Smooth muscle cell (in vitro differentiated cells): ENCODE data around the gene ARID5B. TPM values are rescaled to one million over a fixed set of nuclear protein-coding genes. Genes with fewer than 3 reads are reported as not detected.

Experiments used
- DNase-seq: peaks from one replicate; lab custom pipeline; 2025; ENCODE audit not compliant: unreplicated experiment; lab: John Stamatoyannopoulos, UW
- H2AFZ ChIP-seq: fragments of 200-600 bp; sonication (generic); 2 replicates; pipeline ENCODE4 v1.6.0; 2016; ENCODE audit warnings: antibody characterized with exemption, low read depth, mild to moderate bottlenecking
- H3F3A ChIP-seq: fragments of 200-600 bp; sonication (generic); 2 replicates; pipeline ENCODE4 v1.6.0; 2017; ENCODE audit warnings: antibody characterized with exemption, low read depth
- H3K27ac ChIP-seq: fragments of 200-600 bp; sonication (generic); 2 replicates; pipeline ENCODE4 v1.5.1; 2016; ENCODE audit warnings: low read depth, mild to moderate bottlenecking
- H3K27me3 ChIP-seq: fragments of 200-600 bp; sonication (generic); 2 replicates; pipeline ENCODE4 v1.6.1; 2016; ENCODE audit warnings: low read depth, mild to moderate bottlenecking
- H3K36me3 ChIP-seq: fragments of 200-600 bp; sonication (generic); 2 replicates; pipeline ENCODE4 v1.5.1; 2016; ENCODE audit warnings: low read depth
- H3K4me1 ChIP-seq: fragments of 200-600 bp; sonication (generic); 2 replicates; pipeline ENCODE4 v1.5.1; 2016; ENCODE audit warnings: low read depth
- H3K4me2 ChIP-seq: fragments of 200-600 bp; sonication (generic); 2 replicates; pipeline ENCODE4 v1.6.0; 2016; ENCODE audit warnings: mild to moderate bottlenecking
- H3K4me3 ChIP-seq: fragments of 200-600 bp; sonication (generic); 2 replicates; pipeline ENCODE4 v1.5.1; 2016; ENCODE audit warnings: mild to moderate bottlenecking
- H3K79me2 ChIP-seq: fragments of 200-600 bp; sonication (generic); 2 replicates; pipeline ENCODE4 v1.6.0; 2016; ENCODE audit warnings: low read depth, mild to moderate bottlenecking
- H3K9ac ChIP-seq: fragments of 200-600 bp; sonication (generic); 2 replicates; pipeline ENCODE4 v1.6.0; 2016; ENCODE audit warnings: low read depth
- H3K9me3 ChIP-seq: fragments of 200-600 bp; sonication (generic); replicated peaks from 2 replicates; pipeline ENCODE4 v1.5.1; 2016; ENCODE audit warnings: low read depth
- H4K20me1 ChIP-seq: fragments of 200-600 bp; sonication (generic); 2 replicates; pipeline ENCODE4 v1.6.0; 2016; ENCODE audit warnings: low read depth
- WGBS: methylation state at CpG from one replicate; pipeline ENCODE4 v1.1.7; 2016; ENCODE audit warnings: low lambda C conversion rate; 5-methylcytosine and 5-hydroxymethylcytosine counted together
- polyA plus RNA-seq: library from polyadenylated mRNA; unstranded; fragments of >200 nt; fragmentation: Nextera tagmentation; extraction: Ambion mirVana; gene quantifications from 2 replicates; pipeline ENCODE4 v1.2.1, GENCODE V29; 2016
- total RNA-seq: library from RNA; depleted of rRNA; stranded (reverse); fragments of >200 nt; gene quantifications from 2 replicates; pipeline ENCODE4 v1.2.3, GENCODE V29; 2014
- TF ChIP-seq, protein P1 (sequence below): fragments of 200-600 bp; sonication (generic); IDR thresholded peaks from 2 replicates; pipeline ENCODE4 v1.5.1; 2017; ENCODE audit warnings: borderline replicate concordance, mild to moderate bottlenecking, antibody characterized with exemption; ENCODE audit not compliant: insufficient read depth, poor library complexity, severe bottlenecking

The ARID5B gene
- total and polyA plus RNA-seq, 2 experiments from 2014 or later, result 49.0 to 67.6 TPM

GRCh38 chr10:61949687-61950086 is 48.2 kb downstream of the ARID5B start:
- WGBS, result 96% methylated on average over 2 of the region's 2 CpGs
- H3K4me1 ChIP-seq, result no peaks in the 10 kb centered on the region

DNA sequence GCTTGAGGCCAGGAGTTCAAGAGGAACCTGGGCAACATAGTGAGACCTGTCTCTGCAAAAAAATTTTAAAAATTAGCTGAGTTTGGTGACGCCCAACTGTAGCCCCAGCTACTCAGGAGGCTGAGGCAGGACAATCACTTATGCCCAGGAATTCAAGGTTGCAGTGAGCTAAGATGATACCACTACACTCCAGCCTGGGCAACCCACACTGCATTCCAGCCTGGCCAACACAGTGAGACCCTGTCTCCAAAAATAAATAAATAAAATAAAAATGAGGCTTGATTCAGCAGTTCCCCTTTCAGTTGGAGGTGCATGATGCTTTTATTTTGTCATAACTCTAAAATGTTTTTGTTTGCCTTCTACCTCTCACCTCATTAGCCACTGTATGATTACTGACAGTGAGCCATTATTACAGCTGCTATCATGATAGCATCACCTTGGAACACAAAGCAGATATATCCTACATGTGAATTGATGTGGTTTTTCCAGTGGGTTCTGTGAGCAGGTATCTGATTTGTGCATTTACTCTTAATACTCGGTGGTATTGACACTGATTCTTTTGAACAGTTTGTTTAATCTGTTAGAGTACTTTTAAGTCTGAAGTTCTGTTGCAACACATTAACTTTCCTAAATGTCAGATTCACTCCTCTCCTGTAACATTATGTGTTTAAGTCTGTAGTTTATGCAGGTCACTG is 49.1 kb downstream of the ARID5B start:
- H3K36me3 ChIP-seq, result peaks cover 13% of the 10 kb centered on the region
- H3K79me2 ChIP-seq, result peaks cover 58% of the 10 kb centered on the region
- no peaks in the 10 kb centered on the region for H3K9me3 ChIP-seq
- H3K27me3 ChIP-seq, result no peaks in the 10 kb centered on the region
- H4K20me1 ChIP-seq, result peaks cover 40% of the 10 kb centered on the region
- H3K27ac ChIP-seq, result no peak overlapping the region
- TF ChIP-seq, protein P1, sequence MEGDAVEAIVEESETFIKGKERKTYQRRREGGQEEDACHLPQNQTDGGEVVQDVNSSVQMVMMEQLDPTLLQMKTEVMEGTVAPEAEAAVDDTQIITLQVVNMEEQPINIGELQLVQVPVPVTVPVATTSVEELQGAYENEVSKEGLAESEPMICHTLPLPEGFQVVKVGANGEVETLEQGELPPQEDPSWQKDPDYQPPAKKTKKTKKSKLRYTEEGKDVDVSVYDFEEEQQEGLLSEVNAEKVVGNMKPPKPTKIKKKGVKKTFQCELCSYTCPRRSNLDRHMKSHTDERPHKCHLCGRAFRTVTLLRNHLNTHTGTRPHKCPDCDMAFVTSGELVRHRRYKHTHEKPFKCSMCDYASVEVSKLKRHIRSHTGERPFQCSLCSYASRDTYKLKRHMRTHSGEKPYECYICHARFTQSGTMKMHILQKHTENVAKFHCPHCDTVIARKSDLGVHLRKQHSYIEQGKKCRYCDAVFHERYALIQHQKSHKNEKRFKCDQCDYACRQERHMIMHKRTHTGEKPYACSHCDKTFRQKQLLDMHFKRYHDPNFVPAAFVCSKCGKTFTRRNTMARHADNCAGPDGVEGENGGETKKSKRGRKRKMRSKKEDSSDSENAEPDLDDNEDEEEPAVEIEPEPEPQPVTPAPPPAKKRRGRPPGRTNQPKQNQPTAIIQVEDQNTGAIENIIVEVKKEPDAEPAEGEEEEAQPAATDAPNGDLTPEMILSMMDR, result no peak
- H3K4me3 ChIP-seq, result no peak overlapping the region
- H2AFZ ChIP-seq, result no peak overlapping the region
- H3K4me1 ChIP-seq, result no peaks in the 10 kb centered on the region
- no peaks in the 10 kb centered on the region for H3F3A ChIP-seq
- no peak for DNase-seq
- H3K4me2 ChIP-seq, result no peak overlapping the region
- WGBS, result 87% methylated on average over 2 of the region's 2 CpGs
- H3K9ac ChIP-seq, result no peak overlapping the region

More at GRCh38 chr10:61949687-61950086, 48.2 kb downstream of the ARID5B start:
- Histone ChIP-seq H3K4me3 (no peak overlapping the region), H3K4me2 (no peak overlapping the region), H3F3A (peaks cover under 1% of the 10 kb centered on the region), H3K9ac (no peak overlapping the region), H3K9me3 (no peaks in the 10 kb centered on the region), H4K20me1 (peaks cover 35% of the 10 kb centered on the region), H3K79me2 (peaks cover 58% of the 10 kb centered on the region), H3K27me3 (no peaks in the 10 kb centered on the region), H3K36me3 (peaks cover 13% of the 10 kb centered on the region), H3K27ac (no peak overlapping the region), H2AFZ (no peak overlapping the region)
- TF ChIP-seq, protein P1, result no peak
- DNase-seq, result no peak

DNA sequence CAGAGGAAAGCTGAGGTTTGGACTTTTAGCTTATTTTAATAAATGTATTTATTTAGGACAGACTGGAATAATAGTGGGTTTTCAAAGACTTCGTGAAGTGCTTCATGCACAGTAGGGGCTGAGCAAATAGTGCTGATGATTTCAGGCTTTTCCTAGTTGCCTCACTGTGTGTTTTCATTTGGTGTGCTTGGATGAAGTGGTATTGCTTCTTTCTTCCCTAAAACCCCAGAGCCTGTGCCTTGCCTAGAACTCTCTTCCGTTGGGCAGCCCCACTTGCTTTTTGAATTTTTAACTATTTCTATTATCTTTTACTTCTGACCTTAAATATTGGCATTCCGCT is 49.6 kb downstream of the ARID5B start:
- H3K27ac ChIP-seq, result no peak overlapping the region
- no peak overlapping the region for H2AFZ ChIP-seq
- peaks cover 59% of the 10 kb centered on the region for H3K79me2 ChIP-seq
- TF ChIP-seq, protein P1, result no peak
- H3K4me1 ChIP-seq, result no peaks in the 10 kb centered on the region
- no peak overlapping the region for H3K4me3 ChIP-seq
- peaks cover 45% of the 10 kb centered on the region for H4K20me1 ChIP-seq
- H3K9me3 ChIP-seq, result no peaks in the 10 kb centered on the region
- WGBS, result 88% methylated on average over 3 of the region's 3 CpGs
- no peak overlapping the region for H3K9ac ChIP-seq
- no peaks in the 10 kb centered on the region for H3F3A ChIP-seq
- H3K4me2 ChIP-seq, result no peak overlapping the region
- no peaks in the 10 kb centered on the region for H3K27me3 ChIP-seq
- H3K36me3 ChIP-seq, result peaks cover 13% of the 10 kb centered on the region
- DNase-seq, result no peak

DNA sequence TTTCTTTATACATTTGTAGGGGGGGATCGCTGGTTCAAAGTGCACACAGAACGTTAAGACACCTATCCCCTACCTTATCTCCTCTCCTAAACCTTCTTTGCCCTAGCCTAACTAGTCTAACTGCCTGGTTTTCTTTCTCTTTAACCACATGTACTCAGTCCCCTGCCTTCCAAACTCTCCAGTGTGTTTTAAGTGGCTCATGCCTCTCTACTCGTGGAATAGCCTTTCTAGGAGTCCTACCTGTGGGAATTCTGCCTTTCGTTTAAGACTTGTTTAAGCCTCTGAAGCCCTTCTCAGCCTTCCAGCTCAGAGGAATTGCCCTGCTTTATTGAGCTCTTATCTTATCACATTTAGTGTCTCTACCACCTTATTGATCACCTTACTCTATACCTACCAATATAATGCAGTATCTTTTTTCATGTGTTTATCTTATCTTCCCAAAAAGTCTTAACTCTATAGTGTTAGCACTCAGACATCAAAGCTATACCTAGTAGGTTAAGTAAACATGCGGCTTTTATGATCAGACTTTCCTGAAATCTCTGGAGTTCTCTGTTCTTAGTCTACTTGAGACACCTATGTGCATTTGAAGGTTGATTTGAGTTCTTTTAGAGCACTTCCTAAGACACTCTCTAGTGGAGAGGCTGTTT is 50.7 kb downstream of the ARID5B start:
- H3F3A ChIP-seq, result no peaks in the 10 kb centered on the region
- H3K4me1 ChIP-seq, result no peaks in the 10 kb centered on the region
- no peak overlapping the region for H3K4me3 ChIP-seq
- TF ChIP-seq, protein P1, result no peak
- peaks cover 68% of the 10 kb centered on the region for H3K79me2 ChIP-seq
- no peak overlapping the region for H3K4me2 ChIP-seq
- DNase-seq, result no peak
- H3K36me3 ChIP-seq, result peaks cover 13% of the 10 kb centered on the region
- H4K20me1 ChIP-seq, result peaks cover 54% of the 10 kb centered on the region
- no peaks in the 10 kb centered on the region for H3K27me3 ChIP-seq
- H2AFZ ChIP-seq, result no peak overlapping the region
- no peaks in the 10 kb centered on the region for H3K9me3 ChIP-seq
- H3K9ac ChIP-seq, result no peak overlapping the region
- no peak overlapping the region for H3K27ac ChIP-seq
- 78% methylated on average over 5 of the region's 5 CpGs for WGBS
